ENCODE results near the gene CST1. TPM values are rescaled to one million over a fixed set of nuclear protein-coding genes. Genes with fewer than 3 reads are reported as not detected.
"Not testable (repeated sequence)": the region's sequence is repeated elsewhere in the genome, so short reads cannot be mapped to it uniquely, and the experiment has no call there.

The CST1 gene
- total RNA-seq, 1 experiment from 2014 or later = 1.7 TPM

DNA sequence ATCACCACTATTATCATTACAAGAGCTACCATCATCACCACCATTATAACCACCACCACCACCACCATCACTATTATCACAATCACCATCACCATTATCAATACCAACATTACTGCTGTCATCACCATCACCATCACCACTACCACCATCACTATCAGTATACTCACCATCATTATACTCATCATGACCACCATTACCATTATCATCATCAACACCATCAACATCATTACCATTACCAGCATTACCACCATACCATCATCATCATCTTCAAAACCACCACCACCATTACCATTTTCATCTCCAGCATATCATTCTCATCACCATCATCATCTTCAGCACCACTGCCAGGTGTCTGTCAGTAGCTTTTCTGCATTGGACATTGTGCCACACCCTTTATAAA, 39.0 kb downstream of the CST1 start:
- H3K23me2 ChIP-seq (ENCODE audit: insufficient read length, low read depth, low read length, poor library complexity, severe bottlenecking); H2AK5ac ChIP-seq (ENCODE audit: insufficient read length, low read length); H2AFZ ChIP-seq (ENCODE audit: low read length); H3K14ac ChIP-seq (ENCODE audit: insufficient read depth, low read length); H3K18ac ChIP-seq (ENCODE audit: insufficient read length, low read depth, low read length); H2BK120ac ChIP-seq (ENCODE audit: low read depth, low read length, poor library complexity, severe bottlenecking); H4K20me1 ChIP-seq (ENCODE audit: control insufficient read depth, insufficient read depth, insufficient read length); H3K9me3 ChIP-seq (ENCODE audit: control insufficient read depth, low read depth, low read length); H2BK5ac ChIP-seq (ENCODE audit: insufficient read length, low read length); H3K27me3 ChIP-seq (ENCODE audit: insufficient read depth, low read length); H3K27ac Mint-ChIP-seq; H3K9ac ChIP-seq (ENCODE audit: extremely low read depth, insufficient read length, low read length); H2BK15ac ChIP-seq (ENCODE audit: low read depth, low read length); H3K79me2 ChIP-seq (ENCODE audit: insufficient read depth, low read length); DNase-seq; H3K9me3 Mint-ChIP-seq; H4K8ac ChIP-seq (replicated peaks; ENCODE audit: insufficient read length, low read depth, low read length); H3K23ac ChIP-seq (ENCODE audit: insufficient read length, low read depth, low read length); H3K4me1 Mint-ChIP-seq; H3K56ac ChIP-seq (ENCODE audit: insufficient read length, low read depth, low read length); H3K4me1 ChIP-seq (ENCODE audit: insufficient read depth, low read length); H3K4me3 Mint-ChIP-seq; H4K5ac ChIP-seq (ENCODE audit: insufficient read length, low read depth, low read length); H3K36me3 Mint-ChIP-seq (ENCODE audit: insufficient read depth in 1 of 3, low read depth in 3 of 3); H3K79me1 ChIP-seq (ENCODE audit: insufficient read depth, low read depth, low read length, poor library complexity, severe bottlenecking); H2BK12ac ChIP-seq (ENCODE audit: insufficient read length, low read depth, low read length); H2BK20ac ChIP-seq (ENCODE audit: low read depth, low read length, poor library complexity, severe bottlenecking); H3K4me2 ChIP-seq (ENCODE audit: insufficient read depth, insufficient read length, low read length); H4K91ac ChIP-seq (ENCODE audit: insufficient read length, low read depth, low read length); H3K27ac ChIP-seq (ENCODE audit: insufficient read length, low read depth, low read length); H3K4ac ChIP-seq (ENCODE audit: low read depth, low read length); H3T11ph ChIP-seq (ENCODE audit: low read length): not testable (repeated sequence)
- H3K27me3 Mint-ChIP-seq (ENCODE audit: low read depth) = peaks cover 15% of the 10 kb centered on the region
